ENCODE results near the gene IPO8.

DNA sequence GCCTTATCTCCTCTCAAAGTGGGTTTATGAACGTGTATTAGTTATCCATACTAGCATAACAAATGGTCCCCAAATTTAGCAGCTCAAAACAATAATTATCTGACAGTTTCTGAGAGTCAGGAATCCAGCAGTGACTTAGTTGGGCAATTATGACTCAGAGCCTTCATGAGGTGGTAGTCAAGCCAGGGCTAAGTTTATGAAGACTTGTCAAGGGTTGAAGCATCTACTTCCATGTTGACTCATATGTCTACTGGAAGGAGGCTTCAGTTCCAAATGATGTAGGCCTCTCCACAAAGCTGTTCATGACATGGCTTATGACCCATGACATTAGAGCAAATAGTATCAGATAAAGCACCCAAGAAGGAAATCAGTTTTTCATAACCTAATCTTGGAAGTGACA is 73.2 kb downstream of the IPO8 start:
- TF ChIP-seq, protein P1, sequence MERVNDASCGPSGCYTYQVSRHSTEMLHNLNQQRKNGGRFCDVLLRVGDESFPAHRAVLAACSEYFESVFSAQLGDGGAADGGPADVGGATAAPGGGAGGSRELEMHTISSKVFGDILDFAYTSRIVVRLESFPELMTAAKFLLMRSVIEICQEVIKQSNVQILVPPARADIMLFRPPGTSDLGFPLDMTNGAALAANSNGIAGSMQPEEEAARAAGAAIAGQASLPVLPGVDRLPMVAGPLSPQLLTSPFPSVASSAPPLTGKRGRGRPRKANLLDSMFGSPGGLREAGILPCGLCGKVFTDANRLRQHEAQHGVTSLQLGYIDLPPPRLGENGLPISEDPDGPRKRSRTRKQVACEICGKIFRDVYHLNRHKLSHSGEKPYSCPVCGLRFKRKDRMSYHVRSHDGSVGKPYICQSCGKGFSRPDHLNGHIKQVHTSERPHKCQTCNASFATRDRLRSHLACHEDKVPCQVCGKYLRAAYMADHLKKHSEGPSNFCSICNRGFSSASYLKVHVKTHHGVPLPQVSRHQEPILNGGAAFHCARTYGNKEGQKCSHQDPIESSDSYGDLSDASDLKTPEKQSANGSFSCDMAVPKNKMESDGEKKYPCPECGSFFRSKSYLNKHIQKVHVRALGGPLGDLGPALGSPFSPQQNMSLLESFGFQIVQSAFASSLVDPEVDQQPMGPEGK (CRISPR knock-in tag; IDR thresholded peaks at IDR 0.05; ENCODE audit: borderline replicate concordance) = no peak
- TF ChIP-seq, protein P2, sequence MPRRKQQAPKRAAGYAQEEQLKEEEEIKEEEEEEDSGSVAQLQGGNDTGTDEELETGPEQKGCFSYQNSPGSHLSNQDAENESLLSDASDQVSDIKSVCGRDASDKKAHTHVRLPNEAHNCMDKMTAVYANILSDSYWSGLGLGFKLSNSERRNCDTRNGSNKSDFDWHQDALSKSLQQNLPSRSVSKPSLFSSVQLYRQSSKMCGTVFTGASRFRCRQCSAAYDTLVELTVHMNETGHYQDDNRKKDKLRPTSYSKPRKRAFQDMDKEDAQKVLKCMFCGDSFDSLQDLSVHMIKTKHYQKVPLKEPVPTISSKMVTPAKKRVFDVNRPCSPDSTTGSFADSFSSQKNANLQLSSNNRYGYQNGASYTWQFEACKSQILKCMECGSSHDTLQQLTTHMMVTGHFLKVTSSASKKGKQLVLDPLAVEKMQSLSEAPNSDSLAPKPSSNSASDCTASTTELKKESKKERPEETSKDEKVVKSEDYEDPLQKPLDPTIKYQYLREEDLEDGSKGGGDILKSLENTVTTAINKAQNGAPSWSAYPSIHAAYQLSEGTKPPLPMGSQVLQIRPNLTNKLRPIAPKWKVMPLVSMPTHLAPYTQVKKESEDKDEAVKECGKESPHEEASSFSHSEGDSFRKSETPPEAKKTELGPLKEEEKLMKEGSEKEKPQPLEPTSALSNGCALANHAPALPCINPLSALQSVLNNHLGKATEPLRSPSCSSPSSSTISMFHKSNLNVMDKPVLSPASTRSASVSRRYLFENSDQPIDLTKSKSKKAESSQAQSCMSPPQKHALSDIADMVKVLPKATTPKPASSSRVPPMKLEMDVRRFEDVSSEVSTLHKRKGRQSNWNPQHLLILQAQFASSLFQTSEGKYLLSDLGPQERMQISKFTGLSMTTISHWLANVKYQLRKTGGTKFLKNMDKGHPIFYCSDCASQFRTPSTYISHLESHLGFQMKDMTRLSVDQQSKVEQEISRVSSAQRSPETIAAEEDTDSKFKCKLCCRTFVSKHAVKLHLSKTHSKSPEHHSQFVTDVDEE (CRISPR knock-in tag; IDR thresholded peaks at IDR 0.05) = no peak
- TF ChIP-seq ZC3H10 (CRISPR knock-in tag; IDR thresholded peaks at IDR 0.05) (no peak), ARNTL (CRISPR knock-in tag; IDR thresholded peaks at IDR 0.05; ENCODE audit: borderline replicate concordance, low read depth) (no peak), ZNF8 (CRISPR knock-in tag; IDR thresholded peaks at IDR 0.05) (no peak), PPARA (CRISPR knock-in tag; IDR thresholded peaks at IDR 0.05; ENCODE audit: borderline replicate concordance) (no peak), ESRRG (CRISPR knock-in tag; IDR thresholded peaks at IDR 0.05) (no peak), GLIS3 (CRISPR knock-in tag; IDR thresholded peaks at IDR 0.05) (no peak), TCF4 (CRISPR knock-in tag; IDR thresholded peaks at IDR 0.05; ENCODE audit: borderline replicate concordance) (no peak)
- TF ChIP-seq, protein P3, sequence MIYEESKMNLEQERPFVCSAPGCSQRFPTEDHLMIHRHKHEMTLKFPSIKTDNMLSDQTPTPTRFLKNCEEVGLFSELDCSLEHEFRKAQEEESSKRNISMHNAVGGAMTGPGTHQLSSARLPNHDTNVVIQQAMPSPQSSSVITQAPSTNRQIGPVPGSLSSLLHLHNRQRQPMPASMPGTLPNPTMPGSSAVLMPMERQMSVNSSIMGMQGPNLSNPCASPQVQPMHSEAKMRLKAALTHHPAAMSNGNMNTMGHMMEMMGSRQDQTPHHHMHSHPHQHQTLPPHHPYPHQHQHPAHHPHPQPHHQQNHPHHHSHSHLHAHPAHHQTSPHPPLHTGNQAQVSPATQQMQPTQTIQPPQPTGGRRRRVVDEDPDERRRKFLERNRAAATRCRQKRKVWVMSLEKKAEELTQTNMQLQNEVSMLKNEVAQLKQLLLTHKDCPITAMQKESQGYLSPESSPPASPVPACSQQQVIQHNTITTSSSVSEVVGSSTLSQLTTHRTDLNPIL (CRISPR knock-in tag; IDR thresholded peaks at IDR 0.05; ENCODE audit: low read depth) = no peak
